Measurements from ENCODE around the gene NR2E3. TPM values are rescaled to one million over a fixed set of nuclear protein-coding genes. Genes with fewer than 3 reads are reported as not detected.

The NR2E3 gene
- total RNA-seq, 4 donors from 2014 or later, result not detected

DNA sequence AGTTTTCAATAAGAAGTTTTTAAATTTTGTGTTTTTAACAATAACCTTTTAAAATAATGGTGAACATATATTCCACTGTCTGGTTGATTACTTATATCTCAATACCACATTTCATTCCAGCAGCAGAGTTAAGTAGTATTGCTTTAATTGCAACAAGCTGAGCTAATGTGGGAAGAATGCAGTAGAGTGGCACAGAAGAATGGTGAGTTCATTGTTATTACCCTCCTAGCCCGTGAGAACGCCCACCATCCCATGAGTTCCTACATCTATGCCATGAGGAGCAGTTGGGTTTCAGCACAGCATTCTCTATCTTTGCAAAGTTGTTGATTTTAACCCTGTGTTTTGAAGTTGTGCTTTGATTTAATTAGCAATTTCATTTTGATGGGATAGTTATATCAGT, 17.8 kb upstream of the NR2E3 start:
- intact Hi-C loops (cut with DNase I; ENCODE audit: low total_unique reads), result no loop called here
- WGBS, 2 donors, result 14 to 18% methylated on average over 2 of the region's 2 CpGs
- no peak for DNase-seq (ENCODE audit: low spot score in 2 of 2)
- H3K4me3 ChIP-seq (ENCODE audit: low read depth, poor library complexity, severe bottlenecking), result no peak overlapping the region
- TF ChIP-seq POLR2A (IDR thresholded peaks at IDR 0.05) (no peak), CTCF (IDR thresholded peaks at IDR 0.05) (no peak)

DNA sequence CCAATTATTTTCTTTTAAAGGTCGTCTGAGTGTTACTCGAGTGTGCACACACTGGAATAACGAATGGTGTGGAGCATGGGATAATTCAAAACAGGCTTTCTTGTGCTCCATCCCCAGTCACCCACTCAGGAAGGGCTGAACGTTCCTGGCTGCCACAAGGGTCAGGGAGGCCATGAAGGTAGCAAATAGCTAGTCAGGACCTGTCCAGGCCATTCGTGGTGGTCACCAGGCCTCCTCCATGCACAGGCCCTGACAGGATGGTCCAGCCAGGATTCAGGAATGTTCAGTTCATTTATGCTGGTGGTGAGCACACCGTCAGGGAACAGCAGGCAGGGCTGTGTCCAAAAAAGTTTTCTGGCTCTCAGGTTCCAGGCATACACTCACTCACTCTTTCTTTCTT, 11.7 kb upstream of the NR2E3 start:
- TF ChIP-seq POLR2A (IDR thresholded peaks at IDR 0.05) (no peak), CTCF (IDR thresholded peaks at IDR 0.05) (no peak)
- no peak overlapping the region for H3K4me3 ChIP-seq (ENCODE audit: low read depth, poor library complexity, severe bottlenecking)
- intact Hi-C loops (cut with DNase I; ENCODE audit: low total_unique reads), result no loop called here
- 62 to 74% methylated on average over 6 of the region's 6 CpGs for WGBS, 2 donors
- DNase-seq (ENCODE audit: low spot score in 2 of 2), result peak in 1 of 2 donors; percentile 58

DNA sequence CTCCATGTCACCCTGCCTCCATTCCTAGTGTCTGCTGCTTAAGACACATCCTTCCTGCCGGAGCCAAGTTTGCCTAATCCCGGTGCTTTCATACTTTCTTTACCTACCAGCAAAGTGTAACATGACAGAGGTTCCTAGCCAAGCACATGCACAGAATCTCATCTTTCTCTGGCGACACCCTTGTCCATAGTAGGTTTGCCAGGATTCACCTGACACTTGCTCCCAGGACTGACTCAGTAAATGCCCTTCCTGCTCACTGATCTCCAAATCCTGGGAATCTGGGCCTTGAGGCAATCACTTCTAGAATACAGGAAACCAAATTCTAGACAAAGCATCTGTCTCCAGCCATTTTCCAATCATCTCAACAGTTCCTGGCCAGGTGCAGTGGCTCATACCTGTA, 10.2 kb upstream of the NR2E3 start:
- TF ChIP-seq POLR2A (IDR thresholded peaks at IDR 0.05) (no peak), CTCF (IDR thresholded peaks at IDR 0.05) (no peak)
- H3K4me3 ChIP-seq (ENCODE audit: low read depth, poor library complexity, severe bottlenecking), result no peak overlapping the region
- intact Hi-C loops (cut with DNase I; ENCODE audit: low total_unique reads), result no loop called here
- no peak for DNase-seq (ENCODE audit: low spot score in 2 of 2)
- 84 to 88% methylated on average over 3 of the region's 3 CpGs for WGBS, 2 donors

DNA sequence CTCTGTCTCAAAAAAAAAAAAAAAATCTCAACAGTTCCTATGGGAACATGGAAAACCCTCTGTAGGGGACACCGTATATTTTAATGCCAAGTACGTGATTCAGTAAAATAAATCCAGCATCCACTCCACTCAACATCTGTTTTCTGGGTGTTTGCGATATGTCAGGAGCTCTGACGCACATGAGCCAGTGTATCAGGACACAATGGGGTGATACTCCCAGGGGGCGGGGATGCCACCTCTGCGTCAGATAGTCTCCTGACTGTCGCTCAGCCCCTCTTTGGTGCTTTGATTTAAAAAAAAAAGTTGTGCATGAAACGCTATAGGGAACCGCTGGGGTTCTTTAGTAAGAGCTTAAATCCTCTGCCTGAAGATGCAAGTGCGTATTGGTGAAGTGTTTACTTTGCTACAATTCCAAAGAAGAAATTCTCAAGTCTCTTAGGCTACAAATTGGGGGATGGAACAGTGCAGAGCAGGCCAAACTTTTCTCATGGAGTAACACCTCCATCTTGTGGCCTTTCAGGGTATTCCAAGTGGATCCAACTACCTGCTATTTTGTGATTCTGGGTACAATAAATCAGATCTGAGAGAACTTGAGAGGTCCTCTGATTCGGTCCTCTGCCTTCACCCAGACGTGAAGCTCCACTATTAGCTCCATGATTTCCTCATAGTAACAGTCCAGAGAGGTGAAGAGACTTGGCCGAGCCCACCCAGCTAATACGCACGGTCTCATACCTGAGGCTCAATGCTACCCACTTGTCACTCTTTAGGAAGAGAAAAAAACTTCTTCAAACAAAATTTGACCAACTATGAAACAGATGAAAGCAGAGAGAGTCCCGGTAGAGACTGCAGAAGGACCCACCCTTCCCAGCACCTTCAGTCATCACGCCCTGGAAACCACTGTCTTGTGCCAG, 9.3 kb upstream of the NR2E3 start:
- intact Hi-C loops (cut with DNase I; ENCODE audit: low total_unique reads), result no loop called here
- TF ChIP-seq CTCF (IDR thresholded peaks at IDR 0.05) (peak in 1 of 3 donors; percentile 52), POLR2A (IDR thresholded peaks at IDR 0.05) (no peak)
- DNase-seq (ENCODE audit: low spot score in 2 of 2), result peak in 1 of 2 donors; percentile 28
- no peak overlapping the region for H3K4me3 ChIP-seq (ENCODE audit: low read depth, poor library complexity, severe bottlenecking)
- WGBS, 2 donors, result 57 to 59% methylated on average over 17 of the region's 17 CpGs

- TF ChIP-seq POLR2A (IDR thresholded peaks at IDR 0.05) (no peak), CTCF (IDR thresholded peaks at IDR 0.05) (no peak)
- intact Hi-C loops (cut with DNase I; ENCODE audit: low total_unique reads), result no loop called here
- H3K4me3 ChIP-seq (ENCODE audit: low read depth, poor library complexity, severe bottlenecking), result no peak overlapping the region
- DNase-seq (ENCODE audit: low spot score in 2 of 2), result peak in 1 of 2 donors; percentile 67
- WGBS, 2 donors, result 93 to 94% methylated on average over 24 of the region's 24 CpGs
Observed at GRCh38 chr15:71801935-71802655, 8.3 kb upstream of the NR2E3 start.

Data from lower leg skin (tissue), 4 donors.